ENCODE data around the gene RSPRY1.
"Not testable (repeated sequence)": the region's sequence is repeated elsewhere in the genome, so short reads cannot be mapped to it uniquely, and the experiment has no call there.

Gene RSPRY1

DNA sequence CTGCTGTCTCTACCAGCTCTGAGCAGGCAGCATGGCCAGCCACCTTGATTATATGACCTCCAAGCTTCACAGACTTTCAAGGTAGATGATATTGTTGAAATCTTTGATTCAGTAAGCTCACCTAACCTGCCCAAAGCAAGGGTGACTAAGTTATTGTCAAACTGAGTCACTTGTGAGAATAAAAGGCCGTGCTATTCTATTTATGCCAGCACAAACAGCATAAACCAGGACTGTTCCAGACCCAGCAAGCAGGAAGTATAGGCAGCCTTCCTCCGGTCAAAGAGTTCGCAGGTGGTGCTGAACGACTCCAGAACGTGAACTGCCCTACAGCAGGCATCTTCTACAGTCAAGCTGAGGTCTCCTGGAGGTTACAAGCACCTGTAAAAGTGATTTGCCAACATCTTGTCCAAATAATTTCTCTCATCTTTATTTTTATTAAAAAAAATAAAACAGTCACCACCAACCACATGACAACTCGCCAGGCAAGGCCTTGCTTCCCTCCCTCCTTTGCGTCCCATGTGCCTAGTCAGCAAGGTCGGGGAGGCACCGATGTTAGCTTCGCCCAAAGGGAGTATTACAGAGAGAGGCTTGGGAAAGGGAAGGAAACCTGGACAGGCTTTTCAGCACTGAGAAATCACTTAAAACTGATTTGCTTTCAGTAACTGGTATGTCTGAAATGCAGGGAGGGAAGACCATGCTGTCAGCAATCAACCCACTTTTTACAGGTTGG is 69.7 kb downstream of the RSPRY1 start:
- no peak for DNase-seq (ENCODE audit: low read depth)

- DNase-seq (ENCODE audit: low read depth), result no peak
Observed at GRCh38 chr16:57256601-57257395, 70.7 kb downstream of the RSPRY1 start.

DNA sequence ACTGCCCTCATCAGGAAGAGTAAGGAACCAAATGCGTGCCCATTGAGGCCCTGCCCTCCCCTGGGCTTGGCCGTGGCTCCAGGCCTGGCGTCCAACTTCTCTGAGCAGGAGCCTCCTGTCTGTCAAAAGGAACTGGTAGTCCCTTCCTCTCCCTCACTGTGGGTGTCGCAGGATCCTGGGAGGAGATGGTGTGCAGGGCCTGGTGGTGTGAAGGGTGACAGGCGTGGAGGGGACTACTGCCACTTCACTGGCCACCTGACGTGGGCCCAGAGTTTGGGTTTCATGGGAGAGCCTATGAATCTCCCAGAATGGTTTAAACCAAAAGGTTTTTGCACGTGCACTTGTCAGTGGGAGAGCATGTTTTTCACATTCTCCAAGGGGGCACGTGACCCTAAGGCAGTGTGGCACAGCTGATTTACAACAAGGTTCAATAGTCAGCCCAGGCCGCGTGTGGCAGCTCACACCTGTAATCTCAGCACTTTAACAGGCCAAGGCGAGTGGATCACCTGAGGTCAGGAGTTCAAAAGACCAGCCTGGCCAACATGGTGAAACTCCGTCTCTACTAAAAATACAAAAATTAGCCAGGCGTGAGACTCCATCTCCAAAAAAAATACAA is 71.4 kb downstream of the RSPRY1 start:
- DNase-seq (ENCODE audit: low read depth), result no peak

- DNase-seq (ENCODE audit: low read depth), result no peak
Observed at GRCh38 chr16:57258226-57258909, 72.2 kb downstream of the RSPRY1 start.

DNA sequence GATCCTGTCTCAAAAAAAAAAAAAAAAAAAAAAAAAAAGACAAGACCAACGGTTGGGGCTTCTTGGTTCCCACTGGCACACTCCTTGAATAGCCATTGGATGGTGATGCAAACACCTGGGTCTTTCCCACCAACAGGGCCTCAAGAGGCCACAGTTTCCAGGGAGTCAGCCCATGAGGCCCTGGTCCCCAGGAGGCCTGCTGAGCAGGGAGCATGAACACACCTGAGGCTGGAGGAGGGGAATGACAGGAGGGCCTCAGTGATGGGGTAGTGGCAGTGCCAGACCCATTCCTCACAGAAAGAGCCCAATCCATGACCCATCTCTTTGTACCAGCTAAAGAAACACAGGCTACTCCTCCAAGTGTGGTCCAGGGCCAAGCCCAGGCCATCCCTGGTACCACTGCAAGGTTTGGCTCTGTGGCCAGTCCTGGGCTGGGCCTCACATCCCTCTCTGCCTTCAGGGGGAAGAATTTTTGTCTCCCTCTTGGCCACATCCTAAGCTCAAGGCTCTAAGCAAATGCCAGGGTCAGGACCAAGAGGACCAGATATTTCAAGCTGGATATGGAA is 72.9 kb downstream of the RSPRY1 start:
- DNase-seq (ENCODE audit: low read depth), result no peak

- peak; percentile 79 for DNase-seq (ENCODE audit: low read depth)
Observed at GRCh38 chr16:57260294-57260929, 74.3 kb downstream of the RSPRY1 start.

- DNase-seq (ENCODE audit: low read depth), result no peak
Observed at GRCh38 chr16:57261806-57262205, 75.7 kb downstream of the RSPRY1 start.

GRCh38 chr16:57262841-57263540 is 76.9 kb downstream of the RSPRY1 start:
- DNase-seq (ENCODE audit: low read depth), result no peak

GRCh38 chr16:57263541-57264351 is 77.6 kb downstream of the RSPRY1 start:
- no peak for DNase-seq (ENCODE audit: low read depth)

DNA sequence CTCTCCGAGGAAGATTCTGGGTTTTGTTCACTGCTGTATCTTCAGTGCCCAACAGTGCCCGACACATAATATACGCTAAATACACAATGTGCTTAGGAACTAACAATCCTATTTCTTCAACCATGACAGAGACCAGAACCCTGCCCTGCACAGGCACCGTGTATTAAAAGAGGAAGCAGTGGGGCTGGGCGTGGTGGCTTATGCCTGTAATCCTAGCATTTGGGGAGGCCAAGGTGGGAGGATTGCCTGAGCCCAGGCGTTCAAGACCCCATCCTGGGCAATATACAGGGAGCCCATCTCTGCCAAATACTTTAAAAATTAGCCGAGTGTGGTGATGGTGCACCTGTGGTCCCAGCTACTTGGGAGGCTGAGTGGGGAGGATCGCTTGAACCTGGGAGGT is 78.3 kb downstream of the RSPRY1 start:
- no peak for DNase-seq (ENCODE audit: low read depth)

DNA sequence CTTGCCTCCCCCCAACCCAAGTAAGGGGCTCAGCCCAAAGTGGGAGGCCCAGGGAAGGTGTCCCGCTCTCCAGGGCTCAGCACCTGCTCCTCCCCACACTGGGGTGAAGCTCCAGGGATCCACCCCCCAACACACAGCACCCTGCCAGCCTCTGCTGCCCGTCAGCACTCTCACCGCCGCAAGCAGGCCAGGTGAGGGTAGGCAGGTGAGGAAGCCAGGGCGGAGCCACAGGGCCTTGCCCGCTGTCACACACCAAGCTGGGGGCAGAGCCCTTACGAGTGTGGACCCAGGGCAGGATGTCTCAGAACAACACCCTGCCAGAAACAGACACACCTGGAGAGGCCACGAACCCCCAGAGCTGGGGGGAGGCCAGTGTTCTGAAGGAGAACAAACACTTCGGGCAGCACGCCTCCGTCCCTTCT is 78.8 kb downstream of the RSPRY1 start:
- no peak for DNase-seq (ENCODE audit: low read depth)

- peak; percentile 11 for DNase-seq (ENCODE audit: low read depth)
Observed at GRCh38 chr16:57265850-57266530, 79.9 kb downstream of the RSPRY1 start.

DNA sequence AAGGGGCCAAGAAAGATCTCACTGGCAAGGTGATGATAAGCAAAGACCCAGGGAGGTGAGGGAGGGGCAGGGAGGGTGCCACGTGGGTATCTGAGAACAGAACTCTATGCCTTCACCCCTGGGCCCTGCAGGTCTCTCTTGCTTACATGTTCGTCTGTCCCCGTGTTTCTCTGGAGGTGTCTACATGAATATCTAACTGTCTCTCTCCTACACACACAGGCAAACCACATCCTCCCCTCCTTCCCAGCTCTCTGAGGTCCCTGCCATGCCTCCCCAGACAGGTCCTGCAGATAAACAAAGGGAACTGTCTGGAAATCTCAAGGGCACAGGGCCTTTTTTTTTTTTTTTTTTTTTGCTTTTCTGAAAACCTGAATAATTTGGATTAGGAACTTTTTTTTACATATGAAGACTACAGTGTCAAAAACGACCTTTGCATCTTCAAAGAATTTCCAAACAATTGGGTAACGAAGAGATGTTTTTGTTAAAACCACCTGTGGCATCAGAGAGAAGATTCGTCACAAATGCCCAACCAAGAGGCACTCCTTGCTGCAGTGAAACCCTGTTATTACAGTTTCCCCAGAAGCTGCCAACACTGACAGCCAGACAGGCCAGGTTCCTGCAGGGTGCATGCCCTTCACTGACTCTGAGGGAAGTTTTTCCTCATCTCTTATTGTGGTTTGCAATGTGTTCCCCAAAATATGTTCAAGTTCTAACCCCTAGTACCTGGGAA is 80.6 kb downstream of the RSPRY1 start:
- no peak for DNase-seq (ENCODE audit: low read depth)

DNA sequence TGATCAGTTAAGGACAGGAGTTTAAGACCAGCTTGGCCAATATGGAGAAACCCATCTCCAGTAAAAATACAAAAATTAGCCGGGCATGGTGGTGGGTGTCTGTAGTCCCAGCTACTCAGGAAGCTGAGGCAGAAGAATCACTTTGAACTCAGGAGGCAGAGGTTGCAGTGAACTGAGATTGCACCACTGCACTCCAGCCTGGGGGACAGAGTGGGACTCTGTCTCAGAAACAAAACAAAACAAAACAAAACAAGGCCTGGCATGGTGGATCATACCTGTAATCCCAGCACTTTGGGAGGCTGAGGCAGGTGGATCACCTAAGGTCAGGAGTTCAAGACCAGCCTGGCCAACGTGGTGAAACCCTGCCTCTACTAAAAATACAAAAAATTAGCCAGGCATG is 81.2 kb downstream of the RSPRY1 start:
- DNase-seq (ENCODE audit: low read depth), result not testable (repeated sequence)

- DNase-seq (ENCODE audit: low read depth), result peak; percentile 20
Observed at GRCh38 chr16:57268804-57269800, 83.0 kb downstream of the RSPRY1 start.

GRCh38 chr16:57270221-57271062 is 84.3 kb downstream of the RSPRY1 start:
- DNase-seq (ENCODE audit: low read depth), result no peak

GRCh38 chr16:57271063-57271345 is 84.9 kb downstream of the RSPRY1 start:
- no peak for DNase-seq (ENCODE audit: low read depth)

Data from iris pigment epithelial cell (primary cell).